ENCODE results near the gene DPYSL5.
"Not testable (repeated sequence)": the region's sequence is repeated elsewhere in the genome, so short reads cannot be mapped to it uniquely, and the experiment has no call there.

DPYSL5 gene

GRCh38 chr2:26876260-26876659, 28.3 kb downstream of the DPYSL5 start:
- H3K36me3 Mint-ChIP-seq (ENCODE audit: low read depth), result no peaks in the 10 kb centered on the region
- no peaks in the 10 kb centered on the region for H3K9me3 Mint-ChIP-seq
- H3K4me1 Mint-ChIP-seq (ENCODE audit: low read depth), result no peaks in the 10 kb centered on the region
- H3K27ac Mint-ChIP-seq, result no peak overlapping the region
- H3K27me3 Mint-ChIP-seq (ENCODE audit: low read depth), result peaks cover 26% of the 10 kb centered on the region
- no peak overlapping the region for H3K4me3 Mint-ChIP-seq

GRCh38 chr2:26877276-26877675, 29.3 kb downstream of the DPYSL5 start:
- Mint-ChIP-seq H3K27me3 (ENCODE audit: low read depth) (peaks cover 26% of the 10 kb centered on the region), H3K4me3 (no peak overlapping the region), H3K4me1 (ENCODE audit: low read depth) (no peaks in the 10 kb centered on the region), H3K27ac (no peak overlapping the region), H3K9me3 (no peaks in the 10 kb centered on the region), H3K36me3 (ENCODE audit: low read depth) (no peaks in the 10 kb centered on the region)

GRCh38 chr2:26880161-26880560, 32.2 kb downstream of the DPYSL5 start:
- peaks cover 24% of the 10 kb centered on the region for H3K27me3 Mint-ChIP-seq (ENCODE audit: low read depth)
- no peaks in the 10 kb centered on the region for H3K36me3 Mint-ChIP-seq (ENCODE audit: low read depth)
- no peak overlapping the region for H3K27ac Mint-ChIP-seq
- no peak overlapping the region for H3K4me3 Mint-ChIP-seq
- no peaks in the 10 kb centered on the region for H3K4me1 Mint-ChIP-seq (ENCODE audit: low read depth)
- no peaks in the 10 kb centered on the region for H3K9me3 Mint-ChIP-seq

- Mint-ChIP-seq H3K36me3 (ENCODE audit: low read depth) (no peaks in the 10 kb centered on the region), H3K4me1 (ENCODE audit: low read depth) (no peaks in the 10 kb centered on the region), H3K9me3 (no peaks in the 10 kb centered on the region), H3K27ac (no peak overlapping the region), H3K4me3 (no peak overlapping the region), H3K27me3 (ENCODE audit: low read depth) (peaks cover 28% of the 10 kb centered on the region)
Measured at GRCh38 chr2:26880910-26881435, 33.0 kb downstream of the DPYSL5 start.

- peaks cover 28% of the 10 kb centered on the region for H3K27me3 Mint-ChIP-seq (ENCODE audit: low read depth)
- H3K27ac Mint-ChIP-seq; H3K9me3 Mint-ChIP-seq; H3K4me1 Mint-ChIP-seq (ENCODE audit: low read depth); H3K4me3 Mint-ChIP-seq; H3K36me3 Mint-ChIP-seq (ENCODE audit: low read depth): not testable (repeated sequence)
Measured at GRCh38 chr2:26882220-26882619, 34.3 kb downstream of the DPYSL5 start.

GRCh38 chr2:26883956-26884355, 36.0 kb downstream of the DPYSL5 start:
- Mint-ChIP-seq H3K27ac (no peak overlapping the region), H3K27me3 (ENCODE audit: low read depth) (peaks cover 27% of the 10 kb centered on the region), H3K36me3 (ENCODE audit: low read depth) (no peaks in the 10 kb centered on the region), H3K4me3 (no peak overlapping the region), H3K9me3 (no peaks in the 10 kb centered on the region), H3K4me1 (ENCODE audit: low read depth) (no peaks in the 10 kb centered on the region)

GRCh38 chr2:26884486-26884885, 36.6 kb downstream of the DPYSL5 start:
- Mint-ChIP-seq H3K36me3 (ENCODE audit: low read depth) (no peaks in the 10 kb centered on the region), H3K4me3 (no peak overlapping the region), H3K27me3 (ENCODE audit: low read depth) (peaks cover 24% of the 10 kb centered on the region), H3K27ac (no peak overlapping the region), H3K9me3 (no peaks in the 10 kb centered on the region), H3K4me1 (ENCODE audit: low read depth) (no peaks in the 10 kb centered on the region)

GRCh38 chr2:26885651-26886329, 37.9 kb downstream of the DPYSL5 start:
- Mint-ChIP-seq H3K4me1 (ENCODE audit: low read depth) (no peaks in the 10 kb centered on the region), H3K27ac (no peak overlapping the region), H3K27me3 (ENCODE audit: low read depth) (peaks cover 15% of the 10 kb centered on the region), H3K36me3 (ENCODE audit: low read depth) (no peaks in the 10 kb centered on the region), H3K9me3 (no peaks in the 10 kb centered on the region), H3K4me3 (no peak overlapping the region)

GRCh38 chr2:26886736-26887135, 38.8 kb downstream of the DPYSL5 start:
- no peaks in the 10 kb centered on the region for H3K9me3 Mint-ChIP-seq
- no peaks in the 10 kb centered on the region for H3K4me1 Mint-ChIP-seq (ENCODE audit: low read depth)
- peaks cover 15% of the 10 kb centered on the region for H3K27me3 Mint-ChIP-seq (ENCODE audit: low read depth)
- no peak overlapping the region for H3K4me3 Mint-ChIP-seq
- H3K36me3 Mint-ChIP-seq (ENCODE audit: low read depth), result no peaks in the 10 kb centered on the region
- H3K27ac Mint-ChIP-seq, result no peak overlapping the region

GRCh38 chr2:26887151-26887550, 39.2 kb downstream of the DPYSL5 start:
- H3K27me3 Mint-ChIP-seq (ENCODE audit: low read depth), result peaks cover 15% of the 10 kb centered on the region
- no peak overlapping the region for H3K27ac Mint-ChIP-seq
- H3K36me3 Mint-ChIP-seq (ENCODE audit: low read depth), result no peaks in the 10 kb centered on the region
- H3K9me3 Mint-ChIP-seq, result no peaks in the 10 kb centered on the region
- no peak overlapping the region for H3K4me3 Mint-ChIP-seq
- no peaks in the 10 kb centered on the region for H3K4me1 Mint-ChIP-seq (ENCODE audit: low read depth)

- H3K9me3 Mint-ChIP-seq, result no peaks in the 10 kb centered on the region
- no peaks in the 10 kb centered on the region for H3K4me1 Mint-ChIP-seq (ENCODE audit: low read depth)
- H3K27me3 Mint-ChIP-seq (ENCODE audit: low read depth), result peaks cover 15% of the 10 kb centered on the region
- no peak overlapping the region for H3K4me3 Mint-ChIP-seq
- no peaks in the 10 kb centered on the region for H3K36me3 Mint-ChIP-seq (ENCODE audit: low read depth)
- no peak overlapping the region for H3K27ac Mint-ChIP-seq
Measured at GRCh38 chr2:26889796-26890195, 41.9 kb downstream of the DPYSL5 start.

- Mint-ChIP-seq H3K27ac (no peak overlapping the region), H3K36me3 (ENCODE audit: low read depth) (no peaks in the 10 kb centered on the region), H3K4me1 (ENCODE audit: low read depth) (no peaks in the 10 kb centered on the region), H3K27me3 (ENCODE audit: low read depth) (peaks cover 12% of the 10 kb centered on the region), H3K9me3 (no peaks in the 10 kb centered on the region), H3K4me3 (no peak overlapping the region)
Measured at GRCh38 chr2:26890341-26891000, 42.5 kb downstream of the DPYSL5 start.

GRCh38 chr2:26892133-26892532, 44.2 kb downstream of the DPYSL5 start:
- Mint-ChIP-seq H3K9me3 (no peaks in the 10 kb centered on the region), H3K4me3 (no peak overlapping the region), H3K36me3 (ENCODE audit: low read depth) (no peaks in the 10 kb centered on the region), H3K4me1 (ENCODE audit: low read depth) (no peaks in the 10 kb centered on the region), H3K27me3 (ENCODE audit: low read depth) (peaks cover 18% of the 10 kb centered on the region), H3K27ac (no peak overlapping the region)

- Mint-ChIP-seq H3K36me3 (ENCODE audit: low read depth) (no peaks in the 10 kb centered on the region), H3K27me3 (ENCODE audit: low read depth) (peaks cover 22% of the 10 kb centered on the region), H3K4me3 (no peak overlapping the region), H3K27ac (no peak overlapping the region), H3K4me1 (ENCODE audit: low read depth) (no peaks in the 10 kb centered on the region), H3K9me3 (no peaks in the 10 kb centered on the region)
Measured at GRCh38 chr2:26892922-26893524, 45.1 kb downstream of the DPYSL5 start.

- Mint-ChIP-seq H3K4me3 (no peak overlapping the region), H3K36me3 (ENCODE audit: low read depth) (no peaks in the 10 kb centered on the region), H3K27me3 (ENCODE audit: low read depth) (peaks cover 21% of the 10 kb centered on the region), H3K27ac (no peak overlapping the region), H3K9me3 (no peaks in the 10 kb centered on the region), H3K4me1 (ENCODE audit: low read depth) (no peaks in the 10 kb centered on the region)
Measured at GRCh38 chr2:26894136-26894535, 46.2 kb downstream of the DPYSL5 start.

Data from T-helper 1 cell treated with Interleukin-12 subunit alpha and Interleukin-12 subunit beta and Interleukin-4 antibody, amounts not matched to agents 30 μg/mL and 1 μg/mL, for 36 hours (primary cell).